SJSA1 (cell line): Measurements from ENCODE around the gene TMEM218. TPM values are rescaled to one million over a fixed set of nuclear protein-coding genes. Genes with fewer than 3 reads are reported as not detected.
A peak's percentile ranks its signal among the peaks of the same experiment; 100 is the strongest.

Experiments
- DNase-seq, 2 experiments: peaks; one replicate each; pipeline ENCODE4 v3.0.0-alpha.2; 2015 to 2020; ENCODE audit warnings: low spot score in 2 of 2, low read depth in 1 of 2
- H3K27ac ChIP-seq: fragments of 250-450 bp; sonication (Bioruptor Pico); 2 replicates; pipeline ENCODE4 v1.5.1; 2020; ENCODE audit warnings: mild to moderate bottlenecking, moderate library complexity
- H3K27me3 ChIP-seq: fragments of 250-450 bp; sonication (Bioruptor Pico); replicated peaks from 2 replicates; pipeline ENCODE4 v1.5.1; 2020; ENCODE audit warnings: mild to moderate bottlenecking, moderate library complexity
- H3K36me3 ChIP-seq: fragments of 250-450 bp; sonication (Bioruptor Pico); 2 replicates; pipeline ENCODE4 v1.5.1; 2020; ENCODE audit warnings: mild to moderate bottlenecking
- H3K4me1 ChIP-seq: fragments of 250-450 bp; sonication (Bioruptor Pico); replicated peaks from 2 replicates; pipeline ENCODE4 v1.6.1; 2021; ENCODE audit warnings: mild to moderate bottlenecking
- H3K4me3 ChIP-seq: fragments of 250-450 bp; sonication (Bioruptor Pico); 2 replicates; pipeline ENCODE4 v1.5.1; 2020; ENCODE audit warnings: mild to moderate bottlenecking
- H3K9me3 ChIP-seq: fragments of 250-450 bp; sonication (Bioruptor Pico); replicated peaks from 2 replicates; pipeline ENCODE4 v1.5.1; 2020; ENCODE audit warnings: mild to moderate bottlenecking
- total RNA-seq: library from RNA; depleted of rRNA; stranded (reverse); fragments of >200 nt; shearing (Covaris generic); gene quantifications from 2 replicates; pipeline ENCODE4 v1.2.3, GENCODE V29; 2014; rRNA removed

The TMEM218 gene
- 10.5 and 16.1 TPM in 2 replicates for total RNA-seq

DNA sequence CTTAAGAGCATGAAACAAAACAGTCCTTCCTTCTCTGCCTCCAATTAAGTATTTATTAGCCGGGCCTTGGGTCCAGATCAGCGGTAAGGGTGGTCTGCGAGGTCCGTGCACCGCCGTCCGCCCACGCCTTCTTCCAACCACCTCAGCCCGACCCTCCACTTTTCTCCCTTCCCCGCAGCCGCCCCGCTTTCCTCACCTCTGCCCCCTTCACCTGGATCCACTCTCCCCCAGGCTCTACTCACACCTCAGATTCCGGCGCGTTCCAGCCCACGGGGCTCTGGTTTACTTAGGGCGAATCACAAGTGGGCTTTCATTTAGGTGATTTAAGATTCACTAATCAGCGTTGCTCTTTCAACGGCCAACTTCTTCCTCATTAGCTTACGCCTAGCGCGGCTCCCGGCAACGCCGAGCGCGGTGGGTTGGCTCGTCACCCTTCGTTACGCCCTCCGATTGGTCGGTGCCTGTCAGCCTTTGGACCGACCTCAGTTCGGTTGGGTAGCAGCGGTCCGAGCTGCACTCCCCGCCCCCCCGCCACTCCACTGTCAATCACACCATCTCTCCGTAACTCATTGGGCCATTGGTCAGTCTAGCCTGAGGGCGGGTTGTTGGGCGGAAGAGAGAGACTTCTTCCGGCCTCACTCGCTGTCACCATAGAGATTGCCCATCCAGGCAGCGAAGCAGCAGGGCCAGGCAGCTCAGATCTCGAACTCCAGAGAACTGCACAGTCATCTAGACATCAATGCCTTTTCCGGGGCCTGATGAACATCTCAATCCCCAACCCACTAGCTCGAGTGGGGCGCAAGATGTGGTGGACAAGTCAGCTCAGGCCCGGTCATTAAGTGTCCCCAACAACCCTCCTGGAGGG, at the start of gene TMEM218:
TMEM218 (minus strand) TSS at position 284 of the 865 bp plus-strand sequence. CDS start 9,385 bp downstream, outside the sequence.
- DNase-seq, result peak; percentile 90 to 96
- Histone ChIP-seq H3K27ac (peak within 1 kb of the TSS; percentile 49), H3K27me3 (no peaks in the 10 kb centered on the region), H3K4me3 (peak within 1 kb of the TSS; percentile 64), H3K36me3 (no peaks in the 10 kb centered on the region), H3K4me1 (peaks cover 5% of the 10 kb centered on the region), H3K9me3 (no peaks in the 10 kb centered on the region)

DNA sequence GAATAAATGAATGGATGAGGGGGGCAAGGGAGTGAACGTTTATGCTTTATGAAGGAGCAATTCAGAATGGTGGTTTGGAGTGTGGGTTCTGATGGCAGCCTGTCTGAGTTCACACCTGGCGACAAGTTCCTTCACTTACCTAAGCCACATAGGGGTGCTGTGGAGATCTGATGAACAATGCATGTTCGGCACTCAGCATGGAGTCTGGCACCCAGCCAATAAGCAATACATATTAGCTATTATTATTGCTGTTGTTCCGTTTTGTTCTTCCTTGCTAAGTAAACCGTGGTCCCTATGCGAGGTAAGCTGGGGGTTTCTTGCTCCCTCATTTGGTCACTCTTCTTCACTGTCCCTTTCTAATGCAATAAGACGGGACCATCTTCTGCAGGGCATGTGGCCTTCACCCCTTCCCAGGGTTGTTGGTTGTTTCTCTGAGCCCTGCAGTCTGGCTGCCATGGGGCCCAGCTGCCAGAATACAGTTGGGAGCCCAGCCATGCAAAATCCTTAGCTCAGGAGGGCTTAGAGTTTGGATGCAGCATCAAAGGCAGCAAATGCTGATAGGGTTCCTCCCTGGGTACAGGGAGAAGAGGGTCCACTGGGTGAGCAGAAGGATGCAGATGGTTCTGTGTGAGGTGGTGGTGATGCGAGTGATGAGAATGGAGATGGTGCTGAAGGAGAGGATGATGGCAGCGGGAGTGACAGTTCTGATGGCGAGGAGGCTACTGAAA, 46.7 kb upstream of the TMEM218 start:
- no peak for DNase-seq
- no peaks in the 10 kb centered on the region for H3K9me3 ChIP-seq
- no peaks in the 10 kb centered on the region for H3K27me3 ChIP-seq
- no peak overlapping the region for H3K4me3 ChIP-seq
- no peak overlapping the region for H3K27ac ChIP-seq
- no peaks in the 10 kb centered on the region for H3K36me3 ChIP-seq
- no peaks in the 10 kb centered on the region for H3K4me1 ChIP-seq

DNA sequence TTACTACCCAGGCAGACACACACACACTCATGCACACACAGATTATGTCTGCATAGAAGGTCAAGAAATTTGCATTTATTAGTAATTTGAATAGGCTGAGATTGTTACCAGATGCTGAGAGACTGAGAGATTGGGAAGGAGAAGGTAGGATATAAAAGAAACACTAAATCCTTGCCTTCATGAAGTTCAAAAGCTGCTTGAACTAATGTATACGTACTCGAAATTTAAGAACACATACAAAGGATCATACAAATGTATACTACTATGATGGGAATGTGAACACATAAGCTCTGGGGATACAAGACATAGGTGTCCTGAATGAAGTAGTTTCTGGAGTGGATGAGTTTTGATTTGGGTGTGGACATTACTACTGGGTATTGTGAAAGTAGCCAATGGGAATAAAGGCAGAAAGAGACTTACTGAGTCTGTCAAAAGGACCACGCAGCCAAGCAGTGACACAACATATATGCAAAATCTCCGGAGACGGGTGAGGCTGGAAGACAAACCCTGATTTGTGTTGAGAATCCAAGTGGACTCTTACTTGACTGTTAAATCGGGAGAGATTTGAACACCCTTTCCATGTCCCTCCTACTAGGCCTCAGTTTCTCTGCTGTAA, 45.8 kb upstream of the TMEM218 start:
- Histone ChIP-seq H3K27ac (no peak overlapping the region), H3K9me3 (no peaks in the 10 kb centered on the region), H3K36me3 (no peaks in the 10 kb centered on the region), H3K4me1 (no peaks in the 10 kb centered on the region), H3K27me3 (no peaks in the 10 kb centered on the region), H3K4me3 (no peak overlapping the region)
- no peak for DNase-seq

DNA sequence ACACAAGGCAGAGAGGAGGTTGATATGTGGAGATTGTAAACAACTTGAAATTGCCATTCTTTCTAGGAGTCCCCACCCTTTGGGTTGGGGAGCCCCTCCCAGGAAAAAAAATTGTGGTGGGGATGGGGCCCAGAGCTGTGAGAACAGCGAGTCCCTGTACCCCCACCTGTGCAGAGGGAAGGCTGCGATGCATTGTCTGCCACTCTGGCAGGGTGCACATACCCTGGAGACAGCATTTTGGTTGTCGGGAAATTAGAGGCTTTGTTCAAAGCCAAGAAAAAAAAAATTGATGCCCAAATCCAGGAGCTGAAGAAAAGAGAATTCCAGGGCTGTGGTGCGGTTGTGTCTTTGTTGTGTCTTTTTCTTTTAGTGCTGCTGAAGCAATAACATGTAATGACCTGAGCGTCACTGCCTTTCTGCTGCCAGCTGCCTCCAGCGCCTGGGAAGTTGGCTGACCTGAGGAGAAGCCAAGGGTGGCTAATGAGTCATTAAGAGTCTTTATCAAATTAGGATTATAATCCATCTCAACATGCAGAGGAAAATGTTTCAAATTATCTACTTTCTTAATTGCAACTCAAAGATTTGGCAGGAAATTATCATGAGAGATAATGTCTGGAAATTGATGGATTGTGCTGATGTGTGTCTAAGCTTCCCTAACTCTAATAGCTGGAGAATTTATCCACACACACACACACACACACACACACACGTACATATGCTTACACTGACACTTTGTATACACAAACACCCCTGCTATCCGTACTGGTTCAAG, 45.1 kb upstream of the TMEM218 start:
- no peak for DNase-seq
- Histone ChIP-seq H3K36me3 (no peaks in the 10 kb centered on the region), H3K4me3 (no peak overlapping the region), H3K27ac (no peak overlapping the region), H3K4me1 (no peaks in the 10 kb centered on the region), H3K27me3 (no peaks in the 10 kb centered on the region), H3K9me3 (no peaks in the 10 kb centered on the region)

DNA sequence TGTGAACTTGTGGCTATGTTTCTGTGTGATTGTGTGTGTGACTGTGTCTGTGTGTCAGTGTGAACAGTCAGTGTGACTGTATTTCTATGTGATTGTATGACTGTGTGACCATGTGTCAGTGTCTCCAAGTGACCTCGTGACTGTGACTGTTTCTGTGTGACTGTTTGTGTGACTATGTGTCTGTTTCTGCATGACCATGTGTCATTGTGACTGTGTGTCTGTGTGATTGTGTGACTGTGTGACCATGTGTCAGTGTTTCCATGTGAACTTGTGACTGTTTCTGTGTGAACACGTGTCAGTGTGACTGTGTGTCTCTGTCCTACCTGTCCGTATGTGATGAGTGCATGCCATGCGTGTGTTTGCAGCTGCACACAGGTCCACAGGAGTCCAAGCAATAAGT, 44.3 kb upstream of the TMEM218 start:
- H3K27ac ChIP-seq, result no peak overlapping the region
- DNase-seq, result no peak
- no peaks in the 10 kb centered on the region for H3K4me1 ChIP-seq
- H3K9me3 ChIP-seq, result no peaks in the 10 kb centered on the region
- H3K36me3 ChIP-seq, result no peaks in the 10 kb centered on the region
- H3K4me3 ChIP-seq, result no peak overlapping the region
- no peaks in the 10 kb centered on the region for H3K27me3 ChIP-seq

DNA sequence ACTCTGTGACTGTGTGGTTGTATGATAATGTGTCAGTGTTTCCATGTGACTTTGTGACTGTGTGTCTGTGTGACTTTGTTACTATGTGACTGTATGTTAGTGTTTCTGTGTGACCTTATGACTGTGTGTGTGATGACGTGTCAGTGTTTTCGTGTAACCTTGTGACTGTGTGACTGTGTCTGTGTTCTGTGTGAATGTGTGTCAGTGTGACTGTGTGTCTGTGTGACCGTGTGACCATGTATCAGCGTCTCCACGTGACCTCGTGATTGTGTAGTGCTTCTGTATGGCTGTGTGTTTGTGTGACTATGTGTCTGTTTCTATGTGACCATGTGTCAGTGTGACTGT, 43.6 kb upstream of the TMEM218 start:
- Histone ChIP-seq H3K9me3 (no peaks in the 10 kb centered on the region), H3K4me3 (no peak overlapping the region), H3K27me3 (no peaks in the 10 kb centered on the region), H3K27ac (no peak overlapping the region), H3K36me3 (no peaks in the 10 kb centered on the region), H3K4me1 (no peaks in the 10 kb centered on the region)
- DNase-seq, result no peak

DNA sequence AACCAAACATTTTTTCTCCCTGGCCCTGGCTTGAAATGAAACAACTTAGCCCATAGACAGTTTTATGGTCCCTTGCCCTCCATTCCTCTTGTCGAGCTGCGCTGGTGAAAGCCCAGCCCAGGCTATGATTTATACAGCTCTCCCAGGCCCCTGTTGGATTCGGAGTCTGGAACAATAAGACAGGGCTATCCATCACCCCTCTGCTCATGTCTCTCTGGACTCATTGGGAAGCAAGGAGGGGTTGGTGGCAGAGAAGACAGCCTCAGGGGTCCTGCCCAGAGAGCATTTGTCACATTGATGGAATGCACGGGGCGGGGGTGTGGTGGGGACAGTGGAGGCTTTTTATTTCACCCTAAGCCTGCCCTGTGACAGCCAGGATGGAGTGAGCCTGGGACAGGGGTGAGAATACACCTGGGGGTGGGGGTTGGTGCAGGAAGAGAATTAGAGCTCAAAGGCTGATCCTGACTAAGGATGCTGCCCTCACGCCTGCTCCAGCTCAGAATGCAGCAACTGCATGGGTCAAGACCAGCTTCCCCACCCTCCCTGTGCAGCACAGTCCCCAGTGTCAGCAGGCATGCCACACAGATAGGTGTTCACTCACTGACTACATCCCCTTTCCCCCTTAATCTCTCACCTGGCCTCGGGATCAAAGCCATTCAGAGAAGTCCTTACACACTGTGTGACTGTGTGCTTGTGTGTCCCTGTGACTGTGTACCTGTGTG, 43.1 kb upstream of the TMEM218 start:
- Histone ChIP-seq H3K27me3 (no peaks in the 10 kb centered on the region), H3K4me1 (no peaks in the 10 kb centered on the region), H3K4me3 (no peak overlapping the region), H3K9me3 (no peaks in the 10 kb centered on the region), H3K27ac (no peak overlapping the region), H3K36me3 (no peaks in the 10 kb centered on the region)
- no peak for DNase-seq

DNA sequence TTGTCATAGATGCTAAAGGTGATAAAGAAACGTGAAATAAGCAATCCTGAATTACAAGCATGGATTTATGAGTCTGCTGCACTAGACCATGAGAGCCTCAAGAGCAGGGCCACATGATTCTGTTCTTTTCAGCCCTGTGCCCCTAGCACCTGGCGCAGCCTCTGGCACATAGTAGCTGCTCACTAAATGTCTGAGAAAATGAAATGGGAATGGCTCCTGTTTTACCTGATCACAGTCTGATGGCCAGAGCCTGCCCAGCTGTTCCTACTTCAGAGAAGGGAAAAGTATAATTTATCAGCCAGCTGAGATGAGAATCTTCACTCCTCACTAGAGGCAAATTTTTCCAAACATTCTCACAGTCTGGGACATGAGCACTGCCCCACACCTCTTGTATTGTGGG, 42.4 kb upstream of the TMEM218 start:
- DNase-seq, result no peak
- H3K27me3 ChIP-seq, result no peaks in the 10 kb centered on the region
- H3K4me3 ChIP-seq, result no peak overlapping the region
- no peaks in the 10 kb centered on the region for H3K4me1 ChIP-seq
- no peak overlapping the region for H3K27ac ChIP-seq
- H3K9me3 ChIP-seq, result no peaks in the 10 kb centered on the region
- H3K36me3 ChIP-seq, result no peaks in the 10 kb centered on the region

DNA sequence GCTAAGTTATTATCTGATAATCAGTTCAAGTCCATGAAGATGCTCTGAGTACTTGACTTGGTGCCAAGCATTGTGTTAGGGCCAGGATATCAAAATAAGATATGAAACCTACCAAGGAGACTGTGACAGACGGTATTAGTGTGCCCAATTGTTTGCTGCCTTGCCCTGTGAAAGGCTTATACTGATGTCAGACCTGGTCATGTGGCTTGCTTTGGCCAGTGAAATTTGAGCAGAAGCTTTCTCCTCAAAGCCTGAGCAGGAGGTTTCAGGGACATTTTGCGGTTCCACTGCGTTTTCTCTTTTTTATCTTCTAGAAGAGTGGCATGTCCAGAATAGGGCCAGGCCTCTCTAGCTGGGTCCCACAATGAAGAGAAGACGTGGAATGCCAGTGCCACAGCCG, 37.3 kb upstream of the TMEM218 start:
- Histone ChIP-seq H3K9me3 (no peaks in the 10 kb centered on the region), H3K4me3 (no peak overlapping the region), H3K36me3 (no peaks in the 10 kb centered on the region), H3K4me1 (no peaks in the 10 kb centered on the region), H3K27ac (no peak overlapping the region), H3K27me3 (no peaks in the 10 kb centered on the region)
- no peak for DNase-seq

DNA sequence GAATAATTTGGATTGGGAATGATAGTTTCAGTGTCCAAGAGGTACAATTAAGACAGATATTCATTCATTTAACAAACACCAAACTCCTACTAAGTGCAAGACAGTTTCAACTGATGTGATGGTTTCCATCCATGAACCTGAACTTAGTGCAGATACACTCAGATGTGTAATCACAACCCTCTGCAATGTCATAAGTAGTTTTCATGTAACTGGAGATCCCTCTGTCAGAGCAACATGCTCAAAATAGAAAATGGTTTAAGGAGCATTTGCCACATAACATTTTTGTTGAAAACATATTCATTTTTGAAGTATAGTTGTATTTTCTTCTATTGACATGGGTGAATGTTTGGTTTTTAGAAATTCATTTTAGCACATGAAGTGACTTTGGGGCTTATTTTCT, 36.6 kb upstream of the TMEM218 start:
- no peak overlapping the region for H3K27ac ChIP-seq
- no peak for DNase-seq
- H3K4me1 ChIP-seq, result no peaks in the 10 kb centered on the region
- H3K9me3 ChIP-seq, result no peaks in the 10 kb centered on the region
- no peaks in the 10 kb centered on the region for H3K27me3 ChIP-seq
- no peaks in the 10 kb centered on the region for H3K36me3 ChIP-seq
- no peak overlapping the region for H3K4me3 ChIP-seq

DNA sequence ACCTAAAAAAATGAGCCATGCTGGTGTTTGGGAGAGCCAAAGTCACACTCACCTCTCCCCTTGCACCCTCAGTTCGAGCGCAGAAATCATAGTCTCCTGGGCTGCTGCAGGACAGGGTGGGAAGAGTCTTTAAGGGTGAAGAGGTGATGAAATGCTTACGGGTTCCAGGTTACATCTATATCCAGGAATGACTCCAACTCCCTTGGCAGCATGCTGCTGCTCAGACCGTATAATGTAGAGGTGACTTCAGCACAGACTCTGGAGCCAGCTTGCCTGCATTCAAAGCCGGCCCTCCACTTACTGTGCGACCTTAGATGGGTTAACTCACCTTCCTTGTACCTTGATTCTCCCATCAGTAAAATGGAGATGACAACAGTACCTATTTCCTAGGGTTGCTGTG, 35.9 kb upstream of the TMEM218 start:
- Histone ChIP-seq H3K4me1 (no peaks in the 10 kb centered on the region), H3K36me3 (no peaks in the 10 kb centered on the region), H3K27ac (no peak overlapping the region), H3K27me3 (no peaks in the 10 kb centered on the region), H3K9me3 (no peaks in the 10 kb centered on the region), H3K4me3 (no peak overlapping the region)
- DNase-seq, result no peak

DNA sequence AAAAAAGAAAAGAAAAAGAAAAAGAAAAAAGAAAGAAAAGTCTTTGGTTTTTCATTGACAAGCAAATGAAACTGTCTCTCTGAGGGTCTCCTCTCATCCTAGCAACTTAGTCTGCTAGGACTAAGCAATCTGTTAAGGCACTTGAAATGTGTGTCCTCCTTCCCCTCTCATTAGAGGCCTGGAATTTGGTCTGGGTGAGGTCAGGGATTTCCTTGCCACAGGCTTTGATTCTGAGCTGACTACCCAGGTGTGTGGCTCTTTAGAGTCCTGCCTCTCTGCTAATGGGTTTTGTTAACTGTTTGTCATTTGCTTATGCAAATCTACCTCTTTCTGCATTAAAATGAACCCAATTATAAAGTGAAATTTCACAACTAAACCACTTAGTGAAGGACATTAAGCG, 34.8 kb upstream of the TMEM218 start:
- no peak for DNase-seq
- H3K27ac ChIP-seq, result no peak overlapping the region
- H3K27me3 ChIP-seq, result no peaks in the 10 kb centered on the region
- H3K36me3 ChIP-seq, result no peaks in the 10 kb centered on the region
- no peaks in the 10 kb centered on the region for H3K4me1 ChIP-seq
- no peaks in the 10 kb centered on the region for H3K9me3 ChIP-seq
- no peak overlapping the region for H3K4me3 ChIP-seq
